Stomach smooth muscle (tissue), 2 donors: Measurements from ENCODE around the gene PDK3.
A peak's percentile ranks its signal among the peaks of the same experiment; 100 is the strongest.

Experiments
- H3K27ac ChIP-seq: one replicate; pipeline ENCODE4 v1.7.0; 2013; ENCODE audit warnings: mild to moderate bottlenecking, low read length, inconsistent platforms
- H3K27me3 ChIP-seq, 2 donors: one replicate each; pipeline ENCODE4 v1.7.0; 2013; ENCODE audit warnings: low read length in 2 of 2; ENCODE audit not compliant: insufficient read depth in 2 of 2, control insufficient read depth in 1 of 2
- H3K36me3 ChIP-seq, 2 donors: one replicate each; pipeline ENCODE4 v1.7.0; 2013; ENCODE audit warnings: low read length in 2 of 2; ENCODE audit not compliant: control insufficient read depth in 2 of 2, insufficient read depth in 2 of 2
- H3K4me1 ChIP-seq: one replicate; pipeline ENCODE4 v1.7.0; 2013; ENCODE audit warnings: low read length; ENCODE audit not compliant: control insufficient read depth, insufficient read depth
- H3K4me3 ChIP-seq, 2 donors: one replicate each; pipeline ENCODE4 v1.7.0; 2013; ENCODE audit warnings: low read length in 2 of 2
- H3K9ac ChIP-seq, 2 donors: one replicate each; pipeline ENCODE4 v1.7.0; 2013; ENCODE audit warnings: low read length in 2 of 2, mild to moderate bottlenecking in 1 of 2
- H3K9me3 ChIP-seq, 2 donors: one replicate each; pipeline ENCODE4 v1.7.0; 2013; ENCODE audit warnings: low read length in 2 of 2; ENCODE audit not compliant: control insufficient read depth in 2 of 2
- donor health status: healthy.
- donor health status: Pancreatic carcinoma.

PDK3 gene

DNA sequence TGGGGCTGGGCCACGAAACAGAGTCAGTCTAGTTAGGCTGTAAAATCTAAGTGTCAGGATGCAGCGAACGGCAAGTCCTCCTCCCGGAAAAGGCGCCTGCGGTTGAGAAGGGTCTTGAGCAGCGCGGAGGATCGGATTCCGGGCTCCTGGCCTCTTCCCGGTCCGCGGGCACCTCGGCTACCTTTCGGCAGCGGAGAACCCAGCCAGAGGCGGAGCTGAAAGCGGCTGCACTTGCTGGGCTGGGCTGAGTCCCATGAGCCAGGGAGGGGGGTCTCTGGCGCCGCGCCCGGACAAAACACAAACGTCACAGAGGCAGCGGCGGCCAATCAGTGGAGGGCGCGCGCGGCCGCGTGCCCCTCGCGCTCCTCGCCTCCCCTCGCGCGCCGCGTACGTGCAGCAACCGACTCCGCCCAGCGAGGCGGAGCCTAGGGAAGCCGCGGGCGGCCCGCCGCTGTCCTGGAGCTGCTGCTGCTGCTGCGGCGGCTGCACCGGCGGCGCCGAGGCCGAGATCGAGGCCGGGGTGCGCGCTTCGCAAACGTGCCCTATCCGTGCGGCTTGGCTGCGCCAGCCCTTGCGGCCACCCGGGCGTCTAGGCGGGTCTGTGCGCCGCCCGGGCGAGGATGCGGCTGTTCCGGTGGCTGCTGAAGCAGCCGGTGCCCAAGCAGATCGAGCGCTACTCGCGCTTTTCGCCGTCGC is at the start of gene PDK3:
TSS of gene PDK3 (plus strand) at position 451 of the 696 bp plus-strand sequence. CDS start at position 621, 170 bp downstream.
- peak within 1 kb of the TSS; percentile 60 for H3K27ac ChIP-seq
- no peaks in the 10 kb centered on the region for H3K9me3 ChIP-seq
- H3K4me1 ChIP-seq, result peaks cover 9% of the 10 kb centered on the region
- peak within 1 kb of the TSS; percentile 69 for H3K9ac ChIP-seq
- H3K27me3 ChIP-seq, result peaks cover 0 to 3% of the 10 kb centered on the region in 2 donors
- peak within 1 kb of the TSS; percentile 68 to 78 for H3K4me3 ChIP-seq
- H3K36me3 ChIP-seq, result no peaks in the 10 kb centered on the region

DNA sequence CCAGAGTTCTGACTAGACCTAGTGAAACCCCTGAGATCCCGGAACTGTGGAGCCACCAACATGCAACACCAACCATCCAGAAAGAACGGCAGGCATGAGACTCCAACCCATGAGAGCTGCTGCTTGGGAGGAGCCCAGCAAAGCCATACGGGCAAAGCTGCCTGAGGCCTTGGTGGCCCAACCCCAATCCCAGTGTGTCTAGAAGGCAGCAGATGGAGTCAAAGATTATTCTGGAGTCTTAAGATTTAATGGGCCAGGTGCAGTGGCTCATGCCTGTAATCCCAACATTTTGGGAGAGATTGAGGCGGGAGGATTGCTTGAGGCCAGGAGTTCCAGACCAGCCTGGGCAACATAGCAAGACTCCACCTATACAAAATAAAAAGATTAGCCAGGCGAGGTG is 49.2 kb upstream of the PDK3 start:
- Histone ChIP-seq H3K27me3 (no peaks in the 10 kb centered on the region), H3K9ac (no peak overlapping the region), H3K9me3 (peaks cover 0 to 3% of the 10 kb centered on the region in 2 donors), H3K27ac (no peak overlapping the region), H3K36me3 (no peaks in the 10 kb centered on the region), H3K4me1 (no peaks in the 10 kb centered on the region), H3K4me3 (no peak overlapping the region)

DNA sequence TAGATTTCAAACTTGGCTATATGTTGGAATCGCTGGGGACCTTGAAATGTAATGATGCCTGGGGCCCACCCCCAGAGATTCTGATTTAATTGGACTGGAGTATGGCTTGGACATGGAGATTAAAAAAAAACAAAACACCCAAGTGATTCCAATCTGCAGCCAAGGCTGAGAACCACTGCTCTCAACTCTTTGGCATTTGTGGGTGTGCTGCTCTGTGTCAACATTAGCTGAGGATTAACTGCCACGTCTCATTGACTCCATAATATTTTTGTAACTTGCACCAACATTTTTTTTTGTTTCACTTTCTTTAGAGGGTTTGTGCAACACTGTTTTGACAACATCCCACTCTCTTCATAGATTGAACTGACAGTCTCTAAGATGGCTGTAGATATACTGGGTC is 41.1 kb upstream of the PDK3 start:
- no peaks in the 10 kb centered on the region for H3K36me3 ChIP-seq
- H3K9ac ChIP-seq, result no peak overlapping the region
- no peaks in the 10 kb centered on the region for H3K9me3 ChIP-seq
- H3K27me3 ChIP-seq, result no peaks in the 10 kb centered on the region
- H3K4me3 ChIP-seq, result peak overlapping the region in 1 of 2 donors; percentile 22
- H3K27ac ChIP-seq, result peak overlapping the region; percentile 83
- H3K4me1 ChIP-seq, result peaks cover 21% of the 10 kb centered on the region

DNA sequence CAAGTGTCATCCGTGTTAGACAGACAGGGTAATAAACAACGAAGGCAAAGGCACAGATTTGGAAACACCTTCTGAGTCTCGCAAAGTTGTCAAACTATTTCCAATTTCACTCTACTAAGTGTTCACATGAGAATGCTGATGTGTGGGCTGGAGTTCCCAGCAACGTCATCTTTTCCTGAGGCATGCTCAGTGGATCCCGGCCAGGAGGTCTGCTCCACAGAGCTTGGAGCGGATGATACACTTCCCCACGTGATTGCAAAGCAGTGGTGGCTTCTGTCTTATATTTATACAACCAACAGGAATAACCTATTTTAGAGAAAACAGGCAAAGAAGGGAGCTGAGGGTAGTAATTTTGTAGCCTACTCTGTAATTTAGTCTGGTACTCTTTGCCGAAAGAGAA is 40.1 kb upstream of the PDK3 start:
- no peaks in the 10 kb centered on the region for H3K36me3 ChIP-seq
- peak overlapping the region in 1 of 2 donors; percentile 57 for H3K9ac ChIP-seq
- no peaks in the 10 kb centered on the region for H3K27me3 ChIP-seq
- H3K4me3 ChIP-seq, result no peak overlapping the region
- H3K27ac ChIP-seq, result peak overlapping the region; percentile 83
- no peaks in the 10 kb centered on the region for H3K9me3 ChIP-seq
- peaks cover 21% of the 10 kb centered on the region for H3K4me1 ChIP-seq

DNA sequence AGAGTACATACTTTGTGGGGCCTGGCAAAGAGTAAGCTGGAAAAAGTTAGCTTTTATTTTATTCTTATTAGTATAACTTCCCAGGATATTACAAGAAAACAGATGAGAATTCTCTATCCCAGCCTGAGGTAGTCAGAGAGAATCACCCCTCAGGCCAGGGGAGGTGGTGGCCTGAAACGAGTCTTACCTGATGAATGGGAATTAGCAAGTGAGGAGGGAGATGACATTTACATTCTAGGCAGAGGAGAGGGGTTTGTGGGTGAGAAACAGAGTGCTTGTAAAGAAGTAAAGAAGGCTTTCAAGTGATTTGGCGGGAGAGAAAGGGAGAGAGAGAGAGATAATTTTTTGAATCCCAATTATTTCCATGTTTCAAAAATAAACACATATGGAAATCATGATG is 39.3 kb upstream of the PDK3 start:
- H3K27ac ChIP-seq, result no peak overlapping the region

DNA sequence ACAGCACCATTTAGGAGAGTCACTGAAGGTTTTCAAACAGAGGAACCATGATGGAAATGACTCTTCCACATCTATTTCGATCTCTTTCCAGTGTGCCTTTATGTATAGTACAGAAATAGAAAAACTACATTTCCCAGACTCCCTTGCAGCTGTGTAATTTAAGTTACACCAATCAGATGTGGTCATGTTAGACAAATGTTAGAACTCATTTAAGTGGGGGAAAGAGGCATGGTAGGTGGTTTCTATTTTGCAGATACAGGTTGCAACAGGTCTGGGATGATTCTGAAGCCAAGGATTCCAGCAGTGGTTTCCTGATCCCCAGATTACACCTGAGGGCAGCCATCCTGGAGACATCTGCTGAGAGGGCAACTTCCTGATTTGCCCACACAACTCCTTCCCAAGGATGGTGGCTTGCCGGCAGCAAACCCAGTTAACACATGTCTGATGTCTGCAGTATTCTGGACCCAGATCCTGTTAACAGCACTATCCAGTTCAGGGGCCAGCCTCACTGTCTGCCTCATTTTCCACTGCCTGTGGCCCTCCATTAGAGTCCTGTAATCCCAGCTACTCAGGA is 38.7 kb upstream of the PDK3 start:
- Histone ChIP-seq H3K27ac (peak overlapping the region; percentile 70), H3K27me3 (no peaks in the 10 kb centered on the region), H3K9ac (no peak overlapping the region)

More for the DNA sequence above, 39.3 kb upstream of the PDK3 start:
- no peak overlapping the region for H3K9ac ChIP-seq
- no peaks in the 10 kb centered on the region for H3K36me3 ChIP-seq
- no peaks in the 10 kb centered on the region for H3K27me3 ChIP-seq
- peaks cover 21% of the 10 kb centered on the region for H3K4me1 ChIP-seq
- H3K4me3 ChIP-seq, result no peak overlapping the region
- H3K9me3 ChIP-seq, result no peaks in the 10 kb centered on the region

DNA sequence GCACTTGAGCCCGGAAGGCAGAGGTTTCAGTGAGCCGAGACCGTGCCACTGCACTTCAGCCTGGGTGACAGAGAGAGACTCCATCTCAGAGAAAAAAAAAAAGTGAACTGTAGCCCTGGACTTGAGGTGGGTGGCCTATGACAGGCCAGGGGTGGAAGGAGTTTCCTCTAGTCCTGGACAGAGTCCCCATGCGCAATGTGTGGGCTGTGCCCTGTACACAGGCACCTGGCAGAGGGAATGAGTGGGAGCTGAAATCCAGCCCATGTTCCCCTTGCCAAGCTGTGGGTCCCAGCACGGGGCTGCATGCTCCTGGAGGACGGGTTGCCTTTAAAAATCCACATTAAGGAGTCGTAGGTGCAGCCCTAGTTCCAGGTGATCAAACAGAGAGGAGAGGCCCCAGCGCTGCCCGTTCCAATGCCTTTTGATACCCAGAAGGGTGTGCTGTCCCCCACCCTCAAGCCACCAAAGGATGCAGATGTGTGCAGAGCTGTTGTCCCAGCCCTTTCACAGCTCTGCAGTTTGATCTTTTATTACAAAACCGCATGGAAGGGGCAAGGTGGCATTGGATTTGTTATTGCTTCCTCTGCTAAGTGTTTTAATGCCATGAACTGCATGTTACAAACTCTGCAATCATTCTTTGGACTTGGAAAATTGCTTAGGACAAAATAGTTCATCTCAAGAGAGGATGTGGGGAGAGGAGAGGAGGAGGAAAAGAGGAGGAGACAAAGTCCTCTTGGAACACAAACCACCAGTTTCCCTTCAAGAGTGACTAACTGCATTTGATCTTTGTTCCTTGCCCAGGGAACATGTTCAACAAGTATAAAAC is 38.0 kb upstream of the PDK3 start:
- Histone ChIP-seq H3K27ac (peak overlapping the region; percentile 70), H3K4me1 (peaks cover 21% of the 10 kb centered on the region), H3K9me3 (no peaks in the 10 kb centered on the region), H3K27me3 (peaks cover 0 to 3% of the 10 kb centered on the region in 2 donors), H3K36me3 (no peaks in the 10 kb centered on the region), H3K9ac (no peak overlapping the region), H3K4me3 (no peak overlapping the region)

More for the DNA sequence above, 38.7 kb upstream of the PDK3 start:
- Histone ChIP-seq H3K4me1 (peaks cover 21% of the 10 kb centered on the region), H3K4me3 (no peak overlapping the region), H3K9me3 (no peaks in the 10 kb centered on the region), H3K36me3 (no peaks in the 10 kb centered on the region)

DNA sequence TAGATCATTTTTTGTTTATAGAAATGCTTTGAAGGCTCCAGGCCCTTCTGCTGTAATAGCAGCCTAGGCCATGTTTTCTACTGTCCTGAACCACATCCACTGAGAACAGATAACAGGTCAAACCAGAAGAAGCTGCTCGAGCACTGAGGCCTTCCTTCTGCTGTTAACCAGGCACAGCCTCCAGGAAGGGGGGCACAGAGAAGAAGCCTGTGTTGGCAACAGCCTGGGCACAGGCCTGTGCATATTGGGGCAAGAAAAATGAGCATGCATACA is 37.4 kb upstream of the PDK3 start:
- Histone ChIP-seq H3K4me3 (no peak overlapping the region), H3K9me3 (no peaks in the 10 kb centered on the region), H3K27ac (peak overlapping the region; percentile 70), H3K36me3 (no peaks in the 10 kb centered on the region), H3K27me3 (peaks cover 0 to 7% of the 10 kb centered on the region in 2 donors), H3K9ac (no peak overlapping the region), H3K4me1 (peaks cover 21% of the 10 kb centered on the region)

DNA sequence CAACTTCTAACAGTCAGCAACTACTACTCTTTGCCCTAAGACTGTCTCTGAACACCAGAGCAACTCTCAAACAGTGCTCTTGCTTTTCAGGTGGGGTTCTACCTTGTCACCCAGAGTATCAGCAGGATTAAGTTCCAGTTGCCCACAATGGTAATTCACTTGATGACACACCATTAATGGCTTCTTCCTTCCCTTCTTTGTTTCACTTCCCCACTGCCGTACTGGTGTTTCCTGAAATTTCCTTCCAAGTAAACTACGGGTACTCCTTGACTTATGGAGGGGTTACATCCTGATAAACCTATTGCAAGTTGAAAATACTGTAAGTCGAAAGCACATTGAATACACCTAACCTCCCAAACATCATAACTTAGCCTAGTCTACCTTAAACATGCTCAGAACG is 36.6 kb upstream of the PDK3 start:
- no peaks in the 10 kb centered on the region for H3K36me3 ChIP-seq
- H3K27me3 ChIP-seq, result peaks cover 0 to 7% of the 10 kb centered on the region in 2 donors
- H3K4me3 ChIP-seq, result no peak overlapping the region
- peaks cover 21% of the 10 kb centered on the region for H3K4me1 ChIP-seq
- H3K27ac ChIP-seq, result peak overlapping the region; percentile 70
- no peak overlapping the region for H3K9ac ChIP-seq
- no peaks in the 10 kb centered on the region for H3K9me3 ChIP-seq

DNA sequence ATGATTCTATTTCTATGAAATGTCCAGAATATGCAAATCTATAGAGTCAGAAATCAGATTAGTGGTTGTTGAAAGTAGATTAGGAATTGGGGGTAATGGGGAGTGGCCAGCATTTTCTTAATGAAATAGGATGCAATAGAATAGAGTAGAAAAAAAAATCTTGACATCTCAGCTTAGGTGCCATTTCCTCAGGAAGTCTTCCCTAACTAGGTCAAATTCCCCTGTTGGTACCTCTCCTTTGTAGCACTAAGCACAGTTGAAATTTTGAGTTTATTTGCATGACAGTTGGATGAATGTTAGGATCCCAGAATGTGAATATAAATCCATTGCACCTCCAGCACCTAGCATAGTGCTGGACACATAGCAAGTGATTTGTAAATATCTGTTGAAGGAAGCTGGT is 30.0 kb upstream of the PDK3 start:
- no peaks in the 10 kb centered on the region for H3K9me3 ChIP-seq
- no peaks in the 10 kb centered on the region for H3K36me3 ChIP-seq
- H3K27me3 ChIP-seq, result peaks cover 0 to 7% of the 10 kb centered on the region in 2 donors
- H3K9ac ChIP-seq, result no peak overlapping the region
- H3K4me1 ChIP-seq, result no peaks in the 10 kb centered on the region
- H3K27ac ChIP-seq, result no peak overlapping the region
- no peak overlapping the region for H3K4me3 ChIP-seq
